OCI-LY7 (cell line): ENCODE data around the gene CD69. TPM values are rescaled to one million over a fixed set of nuclear protein-coding genes. Genes with fewer than 3 reads are reported as not detected.

ENCODE experiments used
- BruUV-seq: library from RNA; stranded (reverse); fragments of 400-500 nt; replicated peaks from 2 replicates; lab custom pipeline; 2021; lab: Mats Ljungman, UMichigan
- CTCF ChIA-PET: fragments of 300-600 bp; sonication (Branson Sonifier 250); formaldehyde crosslinking; loops from one replicate; lab custom pipeline; 2022; ENCODE audit warnings: antibody characterized with exemption; ENCODE audit not compliant: unreplicated experiment; lab: Charles Lee
- POLR2A ChIA-PET: fragments of 300-600 bp; sonication (Branson Sonifier 250); formaldehyde crosslinking; loops from one replicate; lab custom pipeline; 2022; ENCODE audit warnings: antibody characterized with exemption; lab: Charles Lee
- DNase-seq: peaks from one replicate; pipeline ENCODE4 v3.0.0-alpha.2; 2015; ENCODE audit warnings: low spot score
- H2AFZ ChIP-seq: fragments of 200-600 bp; sonication (generic), shearing (Covaris generic); 2 replicates; pipeline ENCODE4 v1.6.1; 2014; ENCODE audit warnings: mild to moderate bottlenecking, antibody characterized with exemption, low read length, moderate library complexity
- H3K27ac ChIP-seq: fragments of 200-600 bp; sonication (generic); 2 replicates; pipeline ENCODE4 v1.5.1; 2014; ENCODE audit warnings: mixed run types, low read depth, mild to moderate bottlenecking, moderate library complexity, low read length, inconsistent platforms; ENCODE audit not compliant: poor library complexity, severe bottlenecking
- H3K36me3 ChIP-seq: fragments of 200-600 bp; sonication (generic); 2 replicates; pipeline ENCODE4 v1.6.1; 2014; ENCODE audit warnings: mild to moderate bottlenecking, antibody characterized with exemption, low read length, moderate library complexity, mixed read lengths; ENCODE audit not compliant: insufficient read depth
- H3K4me1 ChIP-seq: fragments of 200-600 bp; sonication (generic); 2 replicates; pipeline ENCODE4 v1.5.1; 2014; ENCODE audit warnings: mild to moderate bottlenecking, low read length; ENCODE audit not compliant: insufficient read depth, poor library complexity, severe bottlenecking
- H3K4me2 ChIP-seq: fragments of 200-600 bp; sonication (generic); 2 replicates; pipeline ENCODE4 v1.6.1; 2014; ENCODE audit warnings: mild to moderate bottlenecking, low read length
- H3K4me3 ChIP-seq: fragments of 200-600 bp; sonication (generic); 2 replicates; pipeline ENCODE4 v1.5.1; 2014; ENCODE audit warnings: mild to moderate bottlenecking, low read depth, low read length; ENCODE audit not compliant: poor library complexity, severe bottlenecking
- H3K79me2 ChIP-seq: fragments of 200-600 bp; sonication (generic); 2 replicates; pipeline ENCODE4 v1.6.1; 2016; ENCODE audit warnings: low read depth, mild to moderate bottlenecking, low read length, moderate library complexity, mixed read lengths; ENCODE audit not compliant: insufficient read depth
- H3K9me2 ChIP-seq: fragments of 200-600 bp; sonication (generic); 2 replicates; pipeline ENCODE4 v1.6.1; 2016; ENCODE audit warnings: mild to moderate bottlenecking, low read length, mixed read lengths; ENCODE audit not compliant: insufficient read depth
- H3K9me3 ChIP-seq: fragments of 200-600 bp; sonication (generic); 2 replicates; pipeline ENCODE4 v1.6.1; 2014; ENCODE audit warnings: mild to moderate bottlenecking, mixed run types, low read length, mixed read lengths
- H4K20me1 ChIP-seq: fragments of 200-600 bp; sonication (generic); 2 replicates; pipeline ENCODE4 v1.6.1; 2014; ENCODE audit warnings: mild to moderate bottlenecking, antibody characterized with exemption, low read length, moderate library complexity, mixed read lengths; ENCODE audit not compliant: insufficient read depth
- CTCF ChIP-seq: fragments of 200-600 bp; sonication (generic); conservative IDR thresholded peaks from 2 replicates; pipeline ENCODE4 v1.5.1; 2014; ENCODE audit warnings: mild to moderate bottlenecking, antibody characterized with exemption, low read length, moderate library complexity, mixed read lengths
- EZH2phosphoT487 ChIP-seq: fragments of 200-600 bp; sonication (generic); IDR thresholded peaks from 2 replicates; pipeline ENCODE4 v1.6.1; 2018; ENCODE audit warnings: low read depth, borderline replicate concordance, mild to moderate bottlenecking, mixed run types, antibody characterized with exemption, low read length, moderate library complexity, mixed read lengths
- intact Hi-C: fragments of 100-400 bp; cut with micrococcal nuclease; formaldehyde crosslinking; loops from one replicate; pipeline ENCODE4 v1.10.0; 2022; ENCODE audit not compliant: unreplicated experiment
- total RNA-seq, 2 experiments: library from RNA; depleted of rRNA in 1 of 2; stranded (reverse); fragments of >200 nt in 1 of 2; shearing (Covaris generic) in 1 of 2; gene quantifications; 2 replicates each; pipeline ENCODE4 v1.2.3, GENCODE V29; 2014 to 2022

CD69 gene
- total RNA-seq, 2 experiments from 2014 or later, result 10.3 to 12.3 TPM

GRCh38 chr12:9792961-9793617, 32.4 kb upstream of the CD69 start:
- no peak for DNase-seq
- H2AFZ ChIP-seq, result no peak overlapping the region
- H3K27ac ChIP-seq, result no peak overlapping the region
- no peaks in the 10 kb centered on the region for H3K9me2 ChIP-seq
- no TSS peak for BruUV-seq
- no peak overlapping the region for H3K4me2 ChIP-seq
- no peaks in the 10 kb centered on the region for H3K36me3 ChIP-seq
- H3K79me2 ChIP-seq, result no peaks in the 10 kb centered on the region
- no peaks in the 10 kb centered on the region for H3K9me3 ChIP-seq
- intact Hi-C loops, result loop anchor here (10.0 kb wide), 1 partner anchor 468 kb away; no protein-coding TSS in a partner anchor
- no peaks in the 10 kb centered on the region for H4K20me1 ChIP-seq
- H3K4me1 ChIP-seq, result peaks cover 24% of the 10 kb centered on the region
- ChIA-PET POLR2A (interaction anchor here (1.2 kb wide), 1 partner anchor 34 kb away, joined by 3 read pairs; no protein-coding TSS in a partner anchor), CTCF (no interaction called here)
- no peak overlapping the region for H3K4me3 ChIP-seq
- TF ChIP-seq CTCF (no peak), EZH2phosphoT487 (no peak)

- CTCF ChIA-PET, result no interaction called here
- Histone ChIP-seq H3K9me3 (no peaks in the 10 kb centered on the region; the same call in 1 of the 2 replicates), H2AFZ (no peak overlapping the region), H3K36me3 (no peaks in the 10 kb centered on the region), H3K79me2 (no peaks in the 10 kb centered on the region), H3K27ac (no peak overlapping the region), H3K4me1 (peaks cover 18% of the 10 kb centered on the region), H3K4me3 (no peak overlapping the region), H4K20me1 (no peaks in the 10 kb centered on the region), H3K4me2 (no peak overlapping the region), H3K9me2 (no peaks in the 10 kb centered on the region)
- no TSS peak for BruUV-seq
- POLR2A ChIA-PET, result interaction anchor here (0.8 to 1.2 kb wide), 2 partner anchors 33 to 40 kb away, joined by 3 read pairs; no protein-coding TSS in a partner anchor
- intact Hi-C loops, result loop anchor here (10.0 kb wide), 1 partner anchor 468 kb away; no protein-coding TSS in a partner anchor
- no peak for TF ChIP-seq CTCF
- TF ChIP-seq EZH2phosphoT487, result no peak
- no peak for DNase-seq
Measured at GRCh38 chr12:9792185-9792900, 31.6 kb upstream of the CD69 start.
